Liver (tissue), 9 donors: ENCODE data around the gene NADSYN1. TPM values are rescaled to one million over a fixed set of nuclear protein-coding genes. Genes with fewer than 3 reads are reported as not detected.

Source experiments
- DNase-seq: peaks from one replicate; pipeline ENCODE4 v3.0.0-alpha.2; 2017; ENCODE audit warnings: low spot score
- H3K27ac ChIP-seq, 2 donors: one replicate each; pipeline ENCODE4 v1.7.0; 2013; ENCODE audit warnings: inconsistent platforms in 2 of 2, low read length in 2 of 2, control low read depth in 1 of 2, low read depth in 1 of 2, mild to moderate bottlenecking in 1 of 2
- H3K27me3 ChIP-seq, 4 donors: one replicate each; pipeline versions ENCODE4 v1.6.1 to v1.7.0; 2013; ENCODE audit warnings: low read length in 3 of 4, inconsistent platforms in 1 of 4, mild to moderate bottlenecking in 1 of 4, moderate library complexity in 1 of 4; ENCODE audit not compliant: control insufficient read depth in 4 of 4, insufficient read depth in 4 of 4
- H3K36me3 ChIP-seq, 4 donors: one replicate each; pipeline versions ENCODE4 v1.6.1 to v1.7.0; 2013; ENCODE audit warnings: low read length in 3 of 4, mild to moderate bottlenecking in 3 of 4, low read depth in 1 of 4, moderate library complexity in 1 of 4; ENCODE audit not compliant: control insufficient read depth in 4 of 4, insufficient read depth in 3 of 4
- H3K4me1 ChIP-seq, 4 donors: one replicate each; pipeline versions ENCODE4 v1.6.1 to v1.7.0; 2013; ENCODE audit warnings: low read length in 3 of 4, mild to moderate bottlenecking in 3 of 4, moderate library complexity in 1 of 4; ENCODE audit not compliant: control insufficient read depth in 4 of 4, insufficient read depth in 4 of 4
- H3K4me3 ChIP-seq, 3 donors: one replicate each; pipeline versions ENCODE4 v1.6.1 to v1.7.0; 2013; ENCODE audit warnings: low read length in 3 of 3, control low read depth in 1 of 3, low read depth in 1 of 3, mild to moderate bottlenecking in 1 of 3
- H3K9ac ChIP-seq, 2 donors: one replicate each; pipeline ENCODE4 v1.7.0; 2013; ENCODE audit warnings: low read length in 2 of 2, mild to moderate bottlenecking in 2 of 2, moderate library complexity in 2 of 2, control low read depth in 1 of 2, low read depth in 1 of 2
- H3K9me3 ChIP-seq, 4 donors: one replicate each; pipeline versions ENCODE4 v1.6.1 to v1.7.0; 2013; ENCODE audit warnings: low read length in 3 of 4; ENCODE audit not compliant: control insufficient read depth in 4 of 4
- FOXA1 ChIP-seq: IDR thresholded peaks from 2 replicates; pipeline ENCODE4 v1.6.1; 2016; ENCODE audit warnings: antibody characterized with exemption
- HNF4A ChIP-seq, 2 donors: conservative IDR thresholded peaks; 2 replicates each; pipeline ENCODE4 v1.6.1; 2016; ENCODE audit warnings: antibody characterized with exemption in 2 of 2, mild to moderate bottlenecking in 2 of 2
- JUND ChIP-seq, 2 donors: IDR thresholded peaks; 2 replicates each; pipeline ENCODE4 v1.6.1; 2016; ENCODE audit warnings: antibody characterized with exemption in 2 of 2
- NR2F2 ChIP-seq: IDR thresholded peaks from 2 replicates; pipeline ENCODE4 v1.6.1; 2016; ENCODE audit warnings: antibody characterized with exemption
- RAD21 ChIP-seq, 2 donors: IDR thresholded peaks; 2 replicates each; pipeline ENCODE4 v1.6.1; 2016; ENCODE audit warnings: antibody characterized with exemption in 2 of 2, mild to moderate bottlenecking in 2 of 2
- RXRA ChIP-seq, 2 donors: IDR thresholded peaks; 2 replicates each; pipeline ENCODE4 v1.6.1; 2017 to 2018; ENCODE audit warnings: antibody characterized with exemption in 2 of 2, mild to moderate bottlenecking in 1 of 2
- SP1 ChIP-seq: IDR thresholded peaks from 2 replicates; pipeline ENCODE4 v1.6.1; 2018; ENCODE audit warnings: antibody characterized with exemption, mild to moderate bottlenecking
- WGBS: extraction: QIAGEN DNeasy Blood & Tissue Kit; methylation state at CpG from one replicate; pipeline ENCODE4 v1.1.7; 2013; 5-methylcytosine and 5-hydroxymethylcytosine counted together
- polyA plus RNA-seq, 2 donors: library from polyadenylated mRNA; stranded (reverse) in 1 of 2; unstranded in 1 of 2; fragments of 200-250 nt in 1 of 2; fragments of >200 nt in 1 of 2; fragmentation: Nextera tagmentation in 1 of 2; extraction: Ambion mirVana in 1 of 2; gene quantifications; one replicate each; pipeline versions ENCODE4 v1.2.1 to v1.2.3, GENCODE V29; 2013 to 2015
- total RNA-seq, 2 donors: library from RNA; depleted of rRNA; stranded (reverse); fragments of >200 nt; gene quantifications; one replicate each; pipeline ENCODE4 v1.2.3, GENCODE V29; 2014
- TF ChIP-seq, protein P1 (sequence below): IDR thresholded peaks from 2 replicates; pipeline ENCODE4 v1.6.1; 2016; ENCODE audit warnings: antibody characterized with exemption, mild to moderate bottlenecking
- TF ChIP-seq, protein P2 (sequence below): IDR thresholded peaks from 2 replicates; pipeline ENCODE4 v1.6.1; 2016; ENCODE audit warnings: antibody characterized with exemption
- TF ChIP-seq, protein P3 (sequence below): IDR thresholded peaks from 2 replicates; pipeline ENCODE4 v1.6.1; 2016; ENCODE audit warnings: antibody characterized with exemption
- TF ChIP-seq, protein P4 (sequence below): IDR thresholded peaks from 2 replicates; pipeline ENCODE4 v1.6.1; 2016; ENCODE audit warnings: antibody characterized with exemption
- donor health status: healthy.
- donor health status: healthy.
- donor health status: healthy.
- donor health status: healthy.
- donor health status: healthy.

The NADSYN1 gene
- total and polyA plus RNA-seq, 4 donors, result 16.6 to 33.6 (median 22.2) TPM

- no peak overlapping the region for H3K4me3 ChIP-seq
- H3K27ac ChIP-seq, result no peak overlapping the region
- H3K4me1 ChIP-seq, result peaks cover 0 to 10% (median 1%) of the 10 kb centered on the region in 4 donors
- TF ChIP-seq, protein P1, sequence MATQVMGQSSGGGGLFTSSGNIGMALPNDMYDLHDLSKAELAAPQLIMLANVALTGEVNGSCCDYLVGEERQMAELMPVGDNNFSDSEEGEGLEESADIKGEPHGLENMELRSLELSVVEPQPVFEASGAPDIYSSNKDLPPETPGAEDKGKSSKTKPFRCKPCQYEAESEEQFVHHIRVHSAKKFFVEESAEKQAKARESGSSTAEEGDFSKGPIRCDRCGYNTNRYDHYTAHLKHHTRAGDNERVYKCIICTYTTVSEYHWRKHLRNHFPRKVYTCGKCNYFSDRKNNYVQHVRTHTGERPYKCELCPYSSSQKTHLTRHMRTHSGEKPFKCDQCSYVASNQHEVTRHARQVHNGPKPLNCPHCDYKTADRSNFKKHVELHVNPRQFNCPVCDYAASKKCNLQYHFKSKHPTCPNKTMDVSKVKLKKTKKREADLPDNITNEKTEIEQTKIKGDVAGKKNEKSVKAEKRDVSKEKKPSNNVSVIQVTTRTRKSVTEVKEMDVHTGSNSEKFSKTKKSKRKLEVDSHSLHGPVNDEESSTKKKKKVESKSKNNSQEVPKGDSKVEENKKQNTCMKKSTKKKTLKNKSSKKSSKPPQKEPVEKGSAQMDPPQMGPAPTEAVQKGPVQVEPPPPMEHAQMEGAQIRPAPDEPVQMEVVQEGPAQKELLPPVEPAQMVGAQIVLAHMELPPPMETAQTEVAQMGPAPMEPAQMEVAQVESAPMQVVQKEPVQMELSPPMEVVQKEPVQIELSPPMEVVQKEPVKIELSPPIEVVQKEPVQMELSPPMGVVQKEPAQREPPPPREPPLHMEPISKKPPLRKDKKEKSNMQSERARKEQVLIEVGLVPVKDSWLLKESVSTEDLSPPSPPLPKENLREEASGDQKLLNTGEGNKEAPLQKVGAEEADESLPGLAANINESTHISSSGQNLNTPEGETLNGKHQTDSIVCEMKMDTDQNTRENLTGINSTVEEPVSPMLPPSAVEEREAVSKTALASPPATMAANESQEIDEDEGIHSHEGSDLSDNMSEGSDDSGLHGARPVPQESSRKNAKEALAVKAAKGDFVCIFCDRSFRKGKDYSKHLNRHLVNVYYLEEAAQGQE, result no peak
- TF ChIP-seq SP1, result no peak
- TF ChIP-seq RXRA (IDR thresholded peaks at IDR 0.05), result no peak
- WGBS, result 97% methylated on average over 6 of the region's 6 CpGs
- no peak overlapping the region for H3K9ac ChIP-seq
- no peak for DNase-seq
- peaks cover 7 to 47% (median 26%) of the 10 kb centered on the region in 4 donors for H3K36me3 ChIP-seq
- no peaks in the 10 kb centered on the region for H3K9me3 ChIP-seq
- no peaks in the 10 kb centered on the region for H3K27me3 ChIP-seq
Measured at GRCh38 chr11:71499546-71499945, 46.5 kb downstream of the NADSYN1 start.

GRCh38 chr11:71500601-71501021, 47.6 kb downstream of the NADSYN1 start:
- Histone ChIP-seq H3K27me3 (no peaks in the 10 kb centered on the region), H3K27ac (peak overlapping the region in 1 of 2 donors; percentile 21), H3K36me3 (peaks cover 5 to 41% (median 23%) of the 10 kb centered on the region in 4 donors), H3K4me3 (no peak overlapping the region), H3K9me3 (no peaks in the 10 kb centered on the region), H3K4me1 (peaks cover 0 to 10% (median 1%) of the 10 kb centered on the region in 4 donors), H3K9ac (no peak overlapping the region)
- 33% methylated on average over 6 of the region's 6 CpGs for WGBS
- peak; percentile 53 for DNase-seq
- TF ChIP-seq, protein P2, sequence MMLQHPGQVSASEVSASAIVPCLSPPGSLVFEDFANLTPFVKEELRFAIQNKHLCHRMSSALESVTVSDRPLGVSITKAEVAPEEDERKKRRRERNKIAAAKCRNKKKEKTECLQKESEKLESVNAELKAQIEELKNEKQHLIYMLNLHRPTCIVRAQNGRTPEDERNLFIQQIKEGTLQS, result no peak
- peak; percentile 83 for TF ChIP-seq NR2F2
- peak; percentile 70 to 71 for TF ChIP-seq HNF4A (conservative IDR thresholded peaks at IDR 0.05)
- TF ChIP-seq, protein P3, sequence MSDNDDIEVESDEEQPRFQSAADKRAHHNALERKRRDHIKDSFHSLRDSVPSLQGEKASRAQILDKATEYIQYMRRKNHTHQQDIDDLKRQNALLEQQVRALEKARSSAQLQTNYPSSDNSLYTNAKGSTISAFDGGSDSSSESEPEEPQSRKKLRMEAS, result no peak
- TF ChIP-seq JUND (IDR thresholded peaks at IDR 0.05), result no peak
- no peak for TF ChIP-seq FOXA1
- TF ChIP-seq RAD21 (IDR thresholded peaks at IDR 0.05), result peak; percentile 54 to 65
- peak; percentile 74 to 85 for TF ChIP-seq RXRA (IDR thresholded peaks at IDR 0.05)
- peak; percentile 38 for TF ChIP-seq SP1
- TF ChIP-seq, protein P4, sequence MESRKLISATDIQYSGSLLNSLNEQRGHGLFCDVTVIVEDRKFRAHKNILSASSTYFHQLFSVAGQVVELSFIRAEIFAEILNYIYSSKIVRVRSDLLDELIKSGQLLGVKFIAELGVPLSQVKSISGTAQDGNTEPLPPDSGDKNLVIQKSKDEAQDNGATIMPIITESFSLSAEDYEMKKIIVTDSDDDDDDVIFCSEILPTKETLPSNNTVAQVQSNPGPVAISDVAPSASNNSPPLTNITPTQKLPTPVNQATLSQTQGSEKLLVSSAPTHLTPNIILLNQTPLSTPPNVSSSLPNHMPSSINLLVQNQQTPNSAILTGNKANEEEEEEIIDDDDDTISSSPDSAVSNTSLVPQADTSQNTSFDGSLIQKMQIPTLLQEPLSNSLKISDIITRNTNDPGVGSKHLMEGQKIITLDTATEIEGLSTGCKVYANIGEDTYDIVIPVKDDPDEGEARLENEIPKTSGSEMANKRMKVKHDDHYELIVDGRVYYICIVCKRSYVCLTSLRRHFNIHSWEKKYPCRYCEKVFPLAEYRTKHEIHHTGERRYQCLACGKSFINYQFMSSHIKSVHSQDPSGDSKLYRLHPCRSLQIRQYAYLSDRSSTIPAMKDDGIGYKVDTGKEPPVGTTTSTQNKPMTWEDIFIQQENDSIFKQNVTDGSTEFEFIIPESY, result no peak
